C4-2B (cell line): ENCODE measurements around the gene DUSP7.

ENCODE experiments used
- CTCF ChIP-seq: fragments of 450-650 bp; conservative IDR thresholded peaks from 2 replicates; pipeline ENCODE4 v1.5.1; 2017; ENCODE audit warnings: mild to moderate bottlenecking
- ZFX ChIP-seq: fragments of 450-650 bp; IDR thresholded peaks from 2 replicates; pipeline ENCODE4 v1.6.1; 2017

- TF ChIP-seq CTCF (no peak), ZFX (no peak)
Measured at GRCh38 chr3:52012699-52013098, 43.7 kb downstream of the DUSP7 start.
